Large intestine (tissue), 3 donors: ENCODE measurements around the gene HDDC3. TPM values are rescaled to one million over a fixed set of nuclear protein-coding genes. Genes with fewer than 3 reads are reported as not detected.

Source experiments
- DNase-seq, 2 donors: peaks; one replicate each; pipeline versions ENCODE4 v3.0.0 to v3.0.0-alpha.2; 2013
- H3K27ac ChIP-seq: one replicate; pipeline ENCODE4 v1.5.1; 2013; ENCODE audit warnings: low read length
- H3K27me3 ChIP-seq: 2 replicates; pipeline ENCODE4 v1.6.1; 2013; ENCODE audit warnings: low read length; ENCODE audit not compliant: control insufficient read depth, insufficient read depth
- H3K36me3 ChIP-seq: 2 replicates; pipeline ENCODE4 v1.6.1; 2013; ENCODE audit warnings: low read length; ENCODE audit not compliant: control insufficient read depth, insufficient read depth
- H3K4me1 ChIP-seq: one replicate; pipeline ENCODE4 v1.6.1; 2013; ENCODE audit warnings: low read length; ENCODE audit not compliant: control insufficient read depth, insufficient read depth
- H3K4me3 ChIP-seq: one replicate; pipeline ENCODE4 v1.5.1; 2013; ENCODE audit warnings: low read length
- H3K9me3 ChIP-seq: one replicate; pipeline ENCODE4 v1.6.1; 2013; ENCODE audit warnings: mild to moderate bottlenecking, low read depth, low read length, moderate library complexity; ENCODE audit not compliant: control insufficient read depth
- WGBS: methylation state at CpG from one replicate; pipeline ENCODE4 v1.1.5; 2013; ENCODE audit warnings: low lambda C conversion rate; ENCODE audit not compliant: insufficient coverage; 5-methylcytosine and 5-hydroxymethylcytosine counted together
- polyA plus RNA-seq: library from polyadenylated mRNA; unstranded; fragments of 120-200 nt; gene quantifications from one replicate; pipeline ENCODE4 v1.2.1, GENCODE V29; 2013

The HDDC3 gene
- polyA plus RNA-seq, 1 donor, result 19.2 TPM

DNA sequence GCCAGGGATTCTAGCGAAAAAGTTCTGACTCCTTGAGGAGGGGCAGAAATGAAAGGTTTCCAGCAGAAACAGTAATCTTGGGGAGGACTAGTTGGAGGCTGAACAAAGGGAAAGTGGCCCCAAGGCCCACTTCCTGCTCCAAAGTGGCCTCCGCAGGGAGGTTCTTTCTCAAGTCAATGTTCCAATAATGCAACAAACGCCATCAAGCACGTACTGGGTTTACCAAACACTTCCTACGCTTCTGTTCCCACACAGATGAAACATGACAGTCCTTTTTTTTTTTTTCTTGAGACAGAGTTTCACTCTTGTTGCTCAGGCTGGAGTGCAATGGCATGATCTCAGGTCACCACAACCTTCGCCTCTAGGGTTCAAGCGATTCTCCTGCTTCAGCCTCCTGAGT is 12.7 kb upstream of the HDDC3 start:
- Histone ChIP-seq H3K27me3 (no peaks in the 10 kb centered on the region), H3K4me1 (no peaks in the 10 kb centered on the region), H3K9me3 (no peaks in the 10 kb centered on the region), H3K4me3 (no peak overlapping the region), H3K36me3 (peaks cover 80% of the 10 kb centered on the region), H3K27ac (no peak overlapping the region)
- no peak for DNase-seq
- no CpG with 5 or more reads among the region's 7 CpGs for WGBS

DNA sequence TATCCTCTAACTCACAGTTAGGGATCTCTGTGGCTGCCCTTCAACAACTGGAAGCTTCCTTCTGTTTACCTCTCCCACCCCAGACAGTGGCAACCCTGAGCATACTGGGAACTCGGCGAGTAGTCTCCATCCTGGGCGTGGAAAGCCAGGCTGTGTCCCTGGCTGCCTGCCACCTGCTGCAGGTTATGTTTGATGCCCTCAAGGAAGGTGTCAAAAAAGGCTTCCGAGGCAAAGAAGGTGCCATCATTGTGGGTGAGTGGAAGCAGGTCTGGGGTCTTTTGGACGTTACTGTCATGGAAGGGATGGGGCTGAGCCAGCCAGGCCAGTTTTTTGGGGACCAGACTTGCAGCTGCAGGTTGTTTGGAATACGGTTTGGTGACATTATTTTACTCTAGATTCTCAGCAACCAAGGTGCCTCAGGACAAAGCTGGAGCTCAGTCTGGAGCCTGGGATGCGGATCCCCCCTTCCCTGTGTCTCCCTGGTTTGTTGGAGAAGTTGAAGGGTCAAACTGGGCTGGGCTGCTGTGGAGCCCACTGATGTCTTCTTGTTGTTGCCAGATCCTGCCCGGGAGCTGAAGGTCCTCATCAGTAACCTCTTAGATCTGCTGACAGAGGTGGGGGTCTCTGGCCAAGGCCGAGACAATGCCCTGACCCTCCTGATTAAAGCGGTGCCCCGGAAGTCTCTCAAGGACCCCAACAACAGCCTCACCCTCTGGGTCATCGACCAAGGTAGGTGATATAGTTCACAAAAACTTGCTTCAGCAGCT is 10.2 kb upstream of the HDDC3 start:
- Histone ChIP-seq H3K36me3 (peaks cover 78% of the 10 kb centered on the region), H3K4me1 (no peaks in the 10 kb centered on the region), H3K9me3 (no peaks in the 10 kb centered on the region), H3K27ac (no peak overlapping the region), H3K4me3 (no peak overlapping the region), H3K27me3 (no peaks in the 10 kb centered on the region)
- no CpG with 5 or more reads among the region's 12 CpGs for WGBS
- DNase-seq, result no peak

DNA sequence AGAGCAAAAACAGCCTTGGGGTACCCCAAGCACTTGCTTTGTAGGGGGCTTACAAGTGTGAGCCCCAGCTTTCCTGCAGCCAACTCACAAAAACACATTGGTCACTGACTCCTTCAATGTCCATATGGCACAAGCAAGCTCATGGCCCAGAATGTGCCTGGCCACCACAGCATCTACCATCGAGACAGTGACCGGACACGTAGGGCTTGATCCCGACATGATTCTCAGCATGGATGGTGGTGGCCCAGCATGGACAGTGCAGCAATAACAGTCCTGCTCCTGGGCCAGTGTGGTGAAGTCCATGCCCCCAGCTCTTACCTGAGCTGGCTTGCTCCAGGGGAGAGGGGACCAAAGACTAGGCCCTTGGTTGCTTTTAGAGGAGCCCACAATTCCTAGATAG is 8.7 kb upstream of the HDDC3 start:
- H3K36me3 ChIP-seq, result peaks cover 68% of the 10 kb centered on the region
- no peak overlapping the region for H3K4me3 ChIP-seq
- no peaks in the 10 kb centered on the region for H3K9me3 ChIP-seq
- no peaks in the 10 kb centered on the region for H3K27me3 ChIP-seq
- H3K27ac ChIP-seq, result no peak overlapping the region
- no CpG with 5 or more reads among the region's 4 CpGs for WGBS
- peaks cover 4% of the 10 kb centered on the region for H3K4me1 ChIP-seq
- no peak for DNase-seq

DNA sequence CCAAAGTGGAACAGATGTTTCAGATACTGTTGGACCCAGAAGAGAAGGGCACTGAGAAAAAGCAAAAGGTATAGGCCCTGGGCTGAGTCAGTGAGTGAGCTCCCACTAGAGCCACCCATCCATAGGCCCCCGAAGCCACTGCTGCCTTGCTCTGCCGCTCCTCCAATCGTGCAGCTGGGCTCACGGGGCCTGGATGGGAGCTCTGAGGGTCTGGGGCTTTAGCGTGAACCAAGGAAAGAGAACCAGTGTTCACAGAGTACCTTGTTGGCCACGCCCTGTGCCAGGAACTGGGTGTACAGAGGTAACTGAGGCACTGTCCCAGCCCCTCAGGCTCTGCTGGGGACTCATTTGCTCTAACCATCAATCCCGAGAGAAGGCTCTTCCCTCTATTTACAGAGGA is 7.4 kb upstream of the HDDC3 start:
- Histone ChIP-seq H3K4me3 (no peak overlapping the region), H3K27ac (no peak overlapping the region), H3K36me3 (peaks cover 60% of the 10 kb centered on the region), H3K27me3 (no peaks in the 10 kb centered on the region), H3K9me3 (no peaks in the 10 kb centered on the region), H3K4me1 (peaks cover 9% of the 10 kb centered on the region)
- no peak for DNase-seq
- no CpG with 5 or more reads among the region's 7 CpGs for WGBS

DNA sequence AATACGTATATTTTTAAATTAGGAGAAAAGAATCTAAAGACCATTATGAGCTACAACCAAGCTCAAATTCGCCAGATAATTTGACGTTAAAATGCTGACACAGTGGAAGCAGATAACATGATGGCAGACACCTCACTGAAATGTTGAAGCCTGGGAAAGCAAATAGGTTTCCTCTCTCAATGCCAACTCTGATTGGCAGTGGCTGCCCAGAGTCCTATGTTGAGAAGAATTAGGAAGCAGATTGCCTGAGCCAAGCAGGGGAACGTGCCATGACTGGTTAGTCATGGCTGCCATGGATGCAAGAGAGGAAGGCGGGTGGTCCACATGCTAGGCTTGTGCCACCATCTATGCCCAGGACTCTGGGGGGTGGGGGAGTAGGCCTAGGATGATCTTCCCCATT is 5.9 kb upstream of the HDDC3 start:
- Histone ChIP-seq H3K36me3 (peaks cover 49% of the 10 kb centered on the region), H3K27me3 (no peaks in the 10 kb centered on the region), H3K9me3 (no peaks in the 10 kb centered on the region), H3K4me1 (peaks cover 19% of the 10 kb centered on the region), H3K4me3 (no peak overlapping the region), H3K27ac (no peak overlapping the region)
- 100% methylated on average over 3 of the region's 5 CpGs for WGBS
- no peak for DNase-seq

DNA sequence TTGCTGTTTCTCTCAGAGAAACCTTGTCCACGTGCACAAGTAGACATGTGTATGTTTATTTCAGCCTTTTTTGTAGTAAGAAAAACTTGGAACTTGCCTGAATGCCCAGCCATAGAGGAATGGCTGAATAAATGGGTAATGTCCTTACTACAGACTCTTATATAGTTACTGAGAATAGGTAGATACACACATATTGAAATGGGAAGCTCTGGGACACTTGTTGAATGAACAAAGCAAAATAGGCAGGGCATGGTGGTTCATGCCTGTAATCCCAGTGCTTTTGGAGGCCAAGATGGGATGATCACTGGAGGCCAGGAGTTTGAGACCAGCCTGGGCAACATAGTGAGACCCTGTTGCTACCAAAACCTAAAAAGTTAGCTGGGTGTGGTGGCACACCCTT is 4.5 kb upstream of the HDDC3 start:
- peaks cover 34% of the 10 kb centered on the region for H3K36me3 ChIP-seq
- H3K27me3 ChIP-seq, result no peaks in the 10 kb centered on the region
- no peak overlapping the region for H3K27ac ChIP-seq
- no CpG with 5 or more reads among the region's 1 CpG for WGBS
- DNase-seq, result no peak
- H3K4me3 ChIP-seq, result no peak overlapping the region
- peaks cover 19% of the 10 kb centered on the region for H3K4me1 ChIP-seq
- H3K9me3 ChIP-seq, result no peaks in the 10 kb centered on the region

DNA sequence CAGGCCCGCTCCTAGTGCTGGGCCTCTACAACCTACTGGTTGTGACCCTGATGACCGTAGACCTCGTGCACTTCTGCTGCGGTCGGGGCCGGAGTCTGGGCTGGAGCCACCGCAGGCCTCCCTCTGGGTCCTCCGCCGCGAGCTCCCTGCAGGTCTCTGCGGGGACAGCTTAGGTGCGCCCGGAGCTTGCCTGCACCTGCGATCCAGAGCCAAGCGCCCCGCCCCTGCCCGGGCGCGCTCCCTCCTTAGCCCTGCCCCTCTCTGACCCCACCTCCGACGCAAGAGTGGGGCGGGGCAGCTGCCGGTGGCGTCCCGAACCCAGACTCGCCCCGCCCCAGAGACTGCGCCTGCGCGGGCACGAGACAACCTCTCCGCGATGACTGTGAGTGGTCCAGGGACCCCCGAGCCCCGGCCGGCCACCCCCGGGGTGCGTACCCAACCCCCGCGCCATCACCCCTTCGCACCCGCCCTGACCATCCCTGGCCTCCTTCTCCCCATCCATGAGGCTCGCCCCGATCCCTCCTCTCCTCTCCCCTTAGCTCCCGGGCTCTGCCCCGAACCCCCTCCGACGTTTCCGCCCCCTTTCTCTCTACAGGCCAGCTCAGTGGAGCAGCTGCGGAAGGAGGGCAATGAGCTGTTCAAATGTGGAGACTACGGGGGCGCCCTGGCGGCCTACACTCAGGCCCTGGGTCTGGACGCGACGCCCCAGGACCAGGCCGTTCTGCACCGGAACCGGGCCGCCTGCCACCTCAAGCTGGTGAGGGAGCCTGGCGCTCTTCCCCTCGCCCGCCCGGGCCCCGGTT is 2.8 kb upstream of the HDDC3 start, which contains the start of gene UNC45A:
Gene UNC45A, plus strand, starts transcription at position 337 of the 803 bp plus-strand sequence. Its CDS starts 40 bp downstream, at position 377.
- H3K4me3 ChIP-seq, result peak within 1 kb of the TSS; percentile 85

DNA sequence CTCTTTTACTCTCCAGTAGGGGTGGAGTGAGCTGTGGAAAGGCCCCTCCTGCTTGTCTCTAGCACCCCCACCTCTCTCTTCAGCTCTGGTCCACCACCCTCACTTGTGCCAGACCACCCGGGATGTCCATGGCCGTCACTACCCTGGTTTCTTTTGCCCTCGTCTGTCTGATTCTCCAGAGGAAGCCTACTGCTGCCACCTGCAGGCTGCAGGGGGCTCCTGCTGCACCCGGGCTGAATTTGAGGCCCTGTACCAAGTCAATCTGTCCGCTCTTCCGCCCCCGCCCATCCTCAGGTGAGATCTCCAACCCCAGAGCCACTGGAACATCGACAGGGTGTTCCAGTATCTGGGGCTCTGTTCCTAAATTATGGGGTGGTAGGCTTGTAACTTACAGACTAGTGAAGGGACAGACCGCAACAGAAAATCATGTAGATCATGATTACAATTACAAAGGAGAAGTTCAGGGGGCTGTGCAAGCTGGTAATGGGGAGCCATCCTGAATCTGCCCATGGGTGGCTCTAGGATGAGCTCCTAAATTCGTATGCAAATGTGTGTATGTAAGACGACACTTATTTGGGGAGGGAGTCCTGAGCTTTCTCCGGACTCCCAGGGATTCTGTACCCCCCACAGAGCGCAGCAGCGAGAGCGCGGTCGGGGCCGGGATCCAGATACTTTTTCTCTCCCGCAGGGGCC is 2.1 kb upstream of the HDDC3 start:
- Histone ChIP-seq H3K4me1 (peaks cover 31% of the 10 kb centered on the region), H3K9me3 (no peaks in the 10 kb centered on the region), H3K27ac (peak overlapping the region; percentile 69), H3K27me3 (no peaks in the 10 kb centered on the region), H3K36me3 (peaks cover 14% of the 10 kb centered on the region), H3K4me3 (peak overlapping the region; percentile 85)
- DNase-seq, result peak; percentile 85 to 86
- no CpG with 5 or more reads among the region's 19 CpGs for WGBS

More for the DNA sequence above, 2.8 kb upstream of the HDDC3 start, which contains the start of gene UNC45A:
- Histone ChIP-seq H3K27me3 (no peaks in the 10 kb centered on the region), H3K4me1 (peaks cover 31% of the 10 kb centered on the region), H3K36me3 (peaks cover 22% of the 10 kb centered on the region), H3K27ac (peak within 1 kb of the TSS; percentile 69), H3K9me3 (no peaks in the 10 kb centered on the region)
- WGBS, result no CpG with 5 or more reads among the region's 65 CpGs
- DNase-seq, result peak; percentile 95 to 96

DNA sequence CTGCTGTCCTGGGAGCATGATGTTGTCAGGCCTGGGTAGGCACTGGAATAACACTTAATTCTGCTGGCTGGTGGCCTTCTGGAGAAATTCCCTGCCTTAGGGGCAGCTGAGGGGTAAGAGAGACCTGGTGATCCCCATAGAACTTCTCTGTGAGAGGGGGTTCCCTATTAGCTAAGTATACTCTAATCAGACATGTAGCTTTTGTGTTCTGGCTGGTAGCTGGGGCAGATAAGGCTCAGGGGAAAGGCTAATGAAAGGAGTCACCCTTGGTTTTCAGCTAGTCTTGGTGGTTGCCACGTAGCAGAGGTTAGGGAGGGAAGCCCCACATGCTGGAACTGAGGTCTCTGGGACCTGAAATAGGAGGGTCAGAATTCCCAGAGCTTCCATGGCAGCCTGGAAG is 952 bp upstream of the HDDC3 start:
- H3K36me3 ChIP-seq, result peaks cover 8% of the 10 kb centered on the region
- no CpG with 5 or more reads among the region's 1 CpG for WGBS
- DNase-seq, result no peak
- no peaks in the 10 kb centered on the region for H3K9me3 ChIP-seq
- no peaks in the 10 kb centered on the region for H3K27me3 ChIP-seq
- H3K4me3 ChIP-seq, result no peak overlapping the region
- H3K27ac ChIP-seq, result no peak overlapping the region
- peaks cover 31% of the 10 kb centered on the region for H3K4me1 ChIP-seq

DNA sequence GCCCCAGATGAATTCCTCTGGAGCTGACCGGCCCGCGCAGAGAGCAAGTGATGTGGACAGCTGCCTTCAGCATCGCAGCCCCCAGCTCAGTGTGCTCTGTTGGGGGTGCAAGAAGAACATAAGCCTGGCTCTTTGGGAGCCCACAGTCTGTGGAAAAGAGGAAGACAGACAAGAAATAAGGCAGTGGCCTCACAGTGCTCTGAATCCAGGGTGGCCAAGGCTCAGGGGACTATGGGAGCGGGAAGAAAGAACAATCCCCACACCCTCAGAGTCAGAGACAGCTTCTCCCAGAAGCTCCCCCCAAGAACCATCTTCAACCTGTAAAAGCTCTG is 277 bp upstream of the HDDC3 start:
- Histone ChIP-seq H3K36me3 (peaks cover 3% of the 10 kb centered on the region), H3K4me3 (no peak overlapping the region), H3K27ac (peak overlapping the region; percentile 78), H3K27me3 (no peaks in the 10 kb centered on the region), H3K9me3 (no peaks in the 10 kb centered on the region), H3K4me1 (peaks cover 31% of the 10 kb centered on the region)
- no peak for DNase-seq
- WGBS, result no CpG with 5 or more reads among the region's 5 CpGs
